GM18867 (cell line): ENCODE data around the gene CITED2.
"Not testable (repeated sequence)": the region's sequence is repeated elsewhere in the genome, so short reads cannot be mapped to it uniquely, and the experiment has no call there.

Experiments used
- ATAC-seq: cut with Tn5 transposase; IDR thresholded peaks from one replicate; pipeline ENCODE4 v1.9.1; 2021; ENCODE audit warnings: mild to moderate bottlenecking, moderate library complexity; ENCODE audit not compliant: unreplicated experiment

The CITED2 gene, protein sequence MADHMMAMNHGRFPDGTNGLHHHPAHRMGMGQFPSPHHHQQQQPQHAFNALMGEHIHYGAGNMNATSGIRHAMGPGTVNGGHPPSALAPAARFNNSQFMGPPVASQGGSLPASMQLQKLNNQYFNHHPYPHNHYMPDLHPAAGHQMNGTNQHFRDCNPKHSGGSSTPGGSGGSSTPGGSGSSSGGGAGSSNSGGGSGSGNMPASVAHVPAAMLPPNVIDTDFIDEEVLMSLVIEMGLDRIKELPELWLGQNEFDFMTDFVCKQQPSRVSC

DNA sequence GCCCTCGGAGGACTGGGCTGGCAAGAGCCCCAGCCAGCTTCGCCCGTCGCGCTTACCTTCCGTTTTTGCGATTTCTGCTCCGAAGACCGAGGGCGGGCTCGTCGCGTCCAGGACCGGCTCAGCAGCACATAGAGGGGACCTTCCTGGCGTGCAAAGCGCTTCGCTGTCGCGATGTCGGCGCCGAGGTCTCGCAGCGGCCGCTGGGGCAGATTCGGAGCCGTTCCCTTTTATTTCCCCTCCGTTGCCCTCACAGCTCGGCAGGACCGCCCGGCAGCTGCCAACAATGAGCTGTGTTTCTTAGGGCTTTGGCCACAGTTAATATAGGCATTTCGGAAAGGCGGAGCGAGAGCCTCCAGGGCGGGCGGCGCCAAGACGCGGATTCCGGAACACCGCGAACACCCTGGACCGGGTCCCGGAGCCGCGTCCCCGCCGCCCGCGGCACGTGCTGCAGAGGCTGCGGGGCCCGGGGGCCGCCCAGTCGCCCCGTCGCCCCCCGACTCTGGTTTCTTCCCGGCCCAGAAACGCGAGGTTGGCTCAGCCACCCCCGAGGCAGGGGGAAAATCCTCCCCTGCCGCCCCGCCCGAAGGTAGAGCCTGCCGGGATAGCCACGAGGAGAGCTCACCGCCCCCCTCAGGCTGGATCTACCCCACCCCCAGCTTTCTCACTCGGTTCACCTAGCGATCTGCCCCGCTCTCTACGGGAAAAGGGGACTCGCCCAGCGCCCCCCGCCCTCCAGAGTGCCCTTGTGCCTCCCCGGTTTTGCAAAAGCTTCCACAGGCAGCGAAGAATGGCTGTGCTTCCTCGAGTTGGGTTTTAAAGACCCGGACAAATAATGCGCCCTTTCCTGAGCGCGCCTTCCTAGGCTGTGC lies at the start of gene CITED2:
Gene CITED2 (minus strand): TSS at position 292 of the 869 bp plus-strand sequence. CDS start 704 bp downstream, outside the sequence.
- peak; percentile 69 for ATAC-seq

DNA sequence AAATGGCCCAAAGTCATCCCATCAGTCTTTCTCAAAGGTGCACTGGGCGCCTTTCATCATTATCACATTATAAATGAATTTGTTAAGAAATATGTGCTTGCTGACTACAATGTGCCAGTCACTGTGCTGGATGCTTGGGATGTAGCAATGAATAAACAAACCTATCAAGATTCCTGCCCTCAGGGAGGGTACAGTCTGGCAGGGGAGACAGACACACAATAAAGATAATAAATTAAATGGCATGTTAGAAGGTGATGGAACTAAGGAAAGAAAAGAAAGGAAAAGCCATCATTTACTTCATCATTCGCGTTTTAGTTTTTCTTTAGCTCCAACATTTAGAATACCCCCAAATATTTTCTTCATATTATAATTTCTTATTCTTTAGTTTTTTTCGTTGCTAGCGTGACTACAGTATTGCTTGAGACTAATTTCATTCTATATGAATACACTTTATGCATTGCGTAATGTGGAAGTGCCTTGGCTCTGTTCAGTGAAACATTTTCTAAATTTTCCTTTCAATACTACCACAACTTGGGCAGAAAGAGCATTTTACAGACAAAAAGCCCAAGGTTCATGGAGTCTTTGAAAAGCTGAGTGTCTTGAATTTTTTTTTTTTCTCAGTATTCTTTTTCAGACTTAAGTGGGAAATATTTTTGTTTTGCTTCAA lies 48.7 kb upstream of the CITED2 start:
- ATAC-seq = no peak

DNA sequence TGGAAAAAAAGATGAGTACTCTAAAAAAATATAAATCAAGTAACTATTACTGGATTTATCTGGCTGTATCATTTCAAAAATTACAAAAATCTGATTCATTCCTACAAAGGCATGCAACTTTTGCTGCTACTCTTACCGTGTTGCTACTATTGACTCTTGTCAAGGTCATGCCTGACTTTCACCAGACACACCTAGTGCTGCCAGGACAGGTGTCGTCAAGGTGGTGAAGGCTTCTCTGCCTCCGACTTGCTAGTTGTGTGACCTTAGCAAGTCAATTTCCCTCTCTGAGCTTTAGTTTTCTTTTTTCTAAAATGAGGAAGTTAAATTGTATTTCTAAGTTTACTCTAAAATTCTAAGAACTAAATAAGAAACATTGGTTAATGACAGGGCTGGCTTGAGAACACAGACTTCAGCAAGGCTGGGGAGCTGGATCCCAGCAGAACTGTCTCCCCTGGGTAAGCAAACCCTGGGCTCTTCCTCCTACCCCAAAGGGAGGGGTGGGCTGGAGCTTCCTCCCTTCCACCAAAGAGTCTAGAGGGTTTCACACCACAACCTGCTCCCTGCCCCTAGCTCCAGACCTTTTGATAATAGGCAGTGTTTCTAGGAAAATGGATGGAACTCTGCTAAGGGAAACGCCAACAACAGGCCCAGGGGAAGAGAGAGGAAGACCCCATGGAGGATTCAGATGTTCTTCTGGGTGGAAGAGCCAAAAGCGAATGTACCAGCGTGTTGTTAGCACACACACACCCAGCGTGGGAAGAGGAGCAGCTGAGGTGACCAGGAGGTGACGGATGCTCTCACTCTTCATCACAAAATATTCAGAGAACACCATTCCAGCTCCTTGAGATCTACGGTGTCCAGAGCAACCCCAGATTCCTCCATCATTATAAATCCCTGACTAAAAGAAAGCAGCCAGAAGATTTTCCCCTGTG lies 47.9 kb upstream of the CITED2 start:
- no peak for ATAC-seq

DNA sequence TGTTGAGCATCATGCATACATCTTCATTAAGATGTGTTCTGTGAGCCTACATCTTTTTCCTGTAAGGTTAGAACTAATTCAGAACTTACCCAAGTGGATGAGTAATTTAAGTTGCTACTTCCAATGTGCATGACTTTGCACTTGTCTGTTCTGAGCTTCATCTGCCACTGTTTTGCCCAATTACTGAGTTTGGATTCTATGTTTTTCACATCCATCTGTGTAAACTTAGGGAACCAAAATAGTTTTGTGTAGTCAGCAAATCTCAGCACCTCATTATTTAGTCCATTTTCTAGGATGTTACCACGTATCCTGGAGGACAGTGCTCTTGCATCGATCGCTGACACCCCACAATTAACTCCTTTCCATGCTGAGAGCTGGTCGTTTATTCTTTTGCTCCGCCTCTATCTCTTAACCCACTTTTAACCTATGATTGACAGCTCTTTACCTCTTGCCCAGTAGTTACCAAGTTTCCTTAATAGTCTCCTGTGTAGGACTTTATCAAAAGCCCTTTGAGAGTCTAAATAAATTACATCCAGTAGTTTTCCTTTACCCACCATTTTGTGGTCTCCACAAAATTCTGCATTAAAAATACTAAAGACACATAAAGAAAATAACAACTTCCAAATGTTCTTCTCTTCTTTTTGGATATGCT lies 44.2 kb upstream of the CITED2 start:
- ATAC-seq = no peak

DNA sequence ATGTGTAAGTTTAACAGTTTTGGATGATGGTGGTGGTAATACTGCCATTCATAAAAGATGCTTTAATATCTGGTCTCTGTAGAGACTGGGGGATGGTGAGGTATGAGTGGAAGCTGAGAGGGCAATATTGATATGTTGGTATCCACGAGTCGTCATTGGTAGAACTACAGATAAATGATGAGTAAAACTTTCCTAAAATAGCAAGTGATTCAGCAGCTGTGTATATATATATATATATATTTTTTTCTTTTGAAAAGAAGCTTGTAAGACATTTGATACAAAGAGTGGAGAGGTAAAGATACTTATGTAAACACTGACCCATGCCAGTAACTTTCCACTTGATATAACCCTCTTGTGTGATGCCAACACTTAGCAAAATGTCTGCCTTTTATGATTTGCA lies 41.7 kb upstream of the CITED2 start:
- no peak for ATAC-seq

DNA sequence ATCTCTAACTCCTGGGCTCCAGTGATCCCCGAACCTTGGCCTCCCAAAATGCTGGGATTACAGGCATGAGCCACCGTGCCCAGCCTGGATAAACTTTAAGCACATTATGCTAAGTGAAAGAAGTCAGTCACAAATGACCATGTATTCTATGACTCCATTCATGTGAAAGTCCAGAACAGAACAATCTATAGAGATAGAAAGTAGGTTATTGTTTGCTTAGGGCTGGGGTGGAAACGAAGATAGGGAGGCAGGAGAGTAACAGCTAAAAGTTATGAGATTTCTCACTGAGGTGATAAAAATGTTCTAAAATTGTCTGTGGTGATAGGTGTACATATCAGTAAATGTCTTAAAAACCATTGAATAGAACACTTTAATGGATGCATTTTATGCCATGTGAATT lies 40.9 kb upstream of the CITED2 start:
- no peak for ATAC-seq

DNA sequence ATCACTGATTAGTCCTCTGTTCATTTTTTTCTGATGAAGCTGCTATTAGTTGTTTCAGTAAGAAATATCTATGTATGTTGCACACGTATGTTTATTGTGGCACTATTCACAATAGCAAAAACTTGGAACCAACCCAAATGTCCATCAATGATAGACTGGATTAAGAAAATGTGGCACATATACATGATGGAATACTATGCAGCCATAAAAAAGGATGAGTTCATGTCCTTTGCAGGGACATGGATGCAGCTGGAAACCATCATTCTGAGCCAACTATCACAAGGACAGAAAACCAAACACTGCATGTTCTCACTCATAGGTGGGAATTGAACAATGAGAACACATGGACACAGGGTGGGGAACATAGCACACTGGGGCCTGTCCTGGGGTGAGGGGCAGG lies 37.7 kb upstream of the CITED2 start:
- ATAC-seq = not testable (repeated sequence)

DNA sequence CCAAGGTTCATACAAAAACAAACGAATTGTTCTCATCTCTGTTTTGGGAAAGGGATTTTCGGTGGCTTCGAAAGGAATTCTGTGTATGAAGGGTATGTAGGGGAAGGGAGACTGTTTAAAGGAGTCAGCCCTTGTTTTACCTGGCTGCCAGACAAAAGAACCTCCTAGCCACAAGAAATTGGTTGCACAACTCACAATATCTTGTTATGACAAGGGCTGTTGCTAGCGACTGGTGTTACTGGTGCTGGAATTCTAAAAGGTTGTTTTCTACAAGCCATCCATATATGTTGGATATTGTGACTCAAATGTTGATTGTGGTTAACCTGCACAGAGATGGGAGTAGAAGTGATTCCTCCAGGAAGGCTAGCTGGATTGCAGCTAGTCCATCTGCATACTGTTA lies 34.6 kb upstream of the CITED2 start:
- no peak for ATAC-seq

DNA sequence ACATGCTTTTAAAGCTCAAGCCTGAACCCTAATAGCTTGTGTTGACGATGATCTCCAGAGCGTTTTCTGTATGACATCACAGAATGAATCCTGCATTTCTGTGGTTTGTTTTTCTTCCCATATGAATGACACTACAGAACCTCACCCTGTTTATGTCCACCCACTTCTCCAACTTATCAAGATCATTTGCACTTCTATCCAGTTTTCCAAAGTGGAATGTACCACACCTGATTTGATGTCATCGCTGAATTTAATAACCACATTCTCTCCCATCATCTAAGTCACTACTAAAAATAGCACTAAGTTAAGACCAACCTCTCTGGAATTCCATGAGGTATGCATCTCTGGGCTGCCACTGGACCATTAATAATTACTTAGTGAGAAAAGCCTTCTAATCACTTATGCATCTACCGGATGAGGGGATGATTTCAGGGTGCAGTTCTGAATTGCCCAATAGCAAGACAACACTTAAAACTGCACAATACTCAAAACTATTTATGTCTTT lies 33.3 kb upstream of the CITED2 start:
- no peak for ATAC-seq

DNA sequence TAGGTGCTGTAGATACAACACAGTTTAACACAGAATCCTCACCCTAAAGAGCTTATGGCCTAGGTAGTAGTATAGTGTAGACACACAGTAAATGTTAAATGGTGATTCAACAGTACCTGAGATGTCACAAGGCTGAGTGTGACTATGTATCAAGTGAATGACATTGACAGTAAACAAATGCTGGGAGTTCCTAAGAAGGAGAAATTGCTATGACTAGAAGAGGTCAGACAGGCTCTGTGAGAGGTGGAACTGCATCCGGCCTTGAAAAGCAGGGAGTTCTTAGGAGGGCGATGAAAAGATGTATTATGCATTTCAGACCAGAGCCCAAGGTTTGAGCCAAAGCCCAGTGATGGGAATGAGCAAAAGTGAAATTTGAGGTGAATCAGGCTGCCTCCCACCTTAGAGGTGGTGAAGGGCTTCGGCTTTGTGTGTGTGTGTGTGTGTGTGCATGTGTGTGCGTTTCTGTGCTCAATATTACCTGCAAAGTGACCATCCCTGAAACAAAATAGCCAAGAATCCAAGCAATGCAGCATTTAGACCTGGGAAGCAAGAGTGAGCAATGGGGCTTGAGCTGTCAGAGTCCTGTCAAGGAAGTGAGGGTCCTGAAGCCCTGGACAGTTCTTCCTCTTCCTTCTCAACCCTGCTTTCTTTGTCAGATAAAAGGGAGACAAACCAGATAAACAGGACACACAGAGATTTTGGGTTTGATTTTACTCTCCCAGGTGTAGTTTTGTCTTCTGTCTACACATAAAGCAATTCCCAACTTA lies 32.3 kb upstream of the CITED2 start:
- ATAC-seq = no peak

DNA sequence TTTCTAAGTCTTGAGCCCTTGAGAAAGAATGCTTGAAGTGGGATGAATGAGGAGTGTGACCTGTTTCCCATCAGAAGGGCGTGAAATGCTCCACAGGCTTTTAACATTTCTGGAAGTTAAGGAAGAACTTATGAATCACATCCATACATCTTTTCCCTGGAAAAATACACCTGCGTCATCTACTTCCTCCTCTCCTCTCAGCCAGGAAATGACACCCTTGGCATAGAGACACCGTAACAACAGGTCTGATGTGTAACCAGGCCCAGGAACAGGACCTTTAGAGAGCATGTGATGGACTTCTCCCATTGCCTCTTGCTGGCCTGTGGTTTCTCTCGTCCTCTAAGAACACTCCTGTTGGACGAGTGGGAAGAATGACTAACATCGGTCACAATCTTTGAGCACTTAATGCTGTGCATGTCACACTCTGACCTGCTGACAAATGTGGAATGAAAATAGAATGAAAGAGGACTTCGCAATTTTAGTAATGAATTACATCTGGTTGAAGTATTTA lies 28.5 kb upstream of the CITED2 start:
- ATAC-seq = no peak

DNA sequence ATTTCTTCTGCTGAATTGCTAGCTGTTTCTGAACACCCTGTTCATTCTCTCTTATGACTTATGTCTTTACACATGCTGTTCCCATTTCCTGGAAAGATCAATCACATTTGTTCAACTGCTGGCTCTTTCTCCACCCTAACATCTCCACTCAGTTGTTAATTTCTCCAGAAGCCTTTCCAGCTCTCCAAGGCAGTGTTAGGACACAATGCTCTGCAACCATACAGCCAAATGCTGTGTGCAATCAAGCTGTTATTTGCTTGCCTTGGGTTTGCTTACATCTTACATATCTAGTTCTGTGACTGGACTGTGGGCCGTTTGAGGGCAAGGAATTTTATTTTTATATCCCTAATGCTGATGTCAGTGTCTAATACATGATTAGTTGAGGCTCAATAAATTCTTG lies 24.2 kb upstream of the CITED2 start:
- no peak for ATAC-seq

DNA sequence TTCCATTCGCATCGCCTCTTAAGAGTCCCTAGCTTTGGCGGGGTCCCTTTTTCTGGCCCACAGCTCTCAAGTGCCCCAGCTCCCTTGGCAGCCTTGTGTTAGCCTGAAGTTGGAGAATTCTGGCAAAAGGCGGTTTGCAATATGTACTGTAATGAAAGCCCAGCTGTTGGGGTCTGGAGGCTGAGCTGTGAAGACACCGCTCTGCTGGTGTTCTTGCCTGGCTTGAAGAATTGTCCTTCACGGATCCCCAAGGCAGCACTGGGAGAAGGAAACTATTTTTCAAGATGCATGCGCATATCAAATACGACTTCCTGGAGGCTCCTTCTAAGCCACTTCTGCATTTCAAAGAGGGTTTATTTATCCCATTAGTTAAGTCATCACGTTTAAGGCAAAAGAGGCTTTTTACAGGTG lies 21.4 kb upstream of the CITED2 start:
- no peak for ATAC-seq

DNA sequence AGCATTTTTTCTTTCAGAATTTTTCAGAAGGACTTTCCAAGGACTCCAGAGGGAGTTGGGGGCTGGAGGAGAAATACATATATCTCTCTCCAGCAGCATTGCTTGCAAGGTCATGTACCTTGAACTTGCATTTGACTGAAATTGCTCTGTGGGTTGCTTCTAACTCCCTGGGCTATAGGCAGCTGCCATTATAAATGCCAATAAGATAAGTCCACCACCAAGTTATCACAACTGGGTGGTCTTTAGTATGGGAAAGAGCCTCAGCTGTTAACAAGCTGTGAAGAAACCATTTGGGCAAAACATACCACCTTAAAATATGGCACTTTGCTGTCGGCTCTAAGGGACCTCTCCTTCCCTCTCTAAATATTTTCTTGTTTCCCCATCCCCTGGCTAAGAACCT lies 20.9 kb upstream of the CITED2 start:
- no peak for ATAC-seq

DNA sequence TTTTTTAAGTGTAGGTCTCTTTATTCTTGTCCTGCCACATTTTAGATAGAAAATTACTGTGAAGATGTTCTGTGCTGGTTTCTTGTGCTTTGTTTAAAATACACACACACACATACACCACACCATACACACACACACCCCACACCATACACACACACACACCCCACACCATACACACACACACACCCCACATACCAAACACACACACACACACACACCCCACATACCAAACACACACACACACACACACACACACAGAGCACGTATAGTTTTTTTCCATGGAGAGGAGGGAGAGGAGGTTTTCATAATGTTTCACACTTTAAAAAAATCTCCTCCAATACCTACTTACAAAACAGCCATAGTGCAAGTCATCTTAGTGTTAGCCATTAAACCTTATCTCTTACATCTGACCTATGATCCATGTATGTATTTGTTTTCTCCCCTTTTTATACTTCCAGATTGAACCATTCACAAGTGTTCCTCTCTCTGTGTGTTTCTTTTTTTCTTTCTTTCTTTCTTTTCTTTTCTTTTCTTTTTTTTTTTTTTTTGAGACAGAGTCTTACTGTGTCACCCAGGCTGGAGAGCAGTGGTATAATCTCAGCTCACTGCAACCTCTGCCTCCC lies 19.7 kb upstream of the CITED2 start:
- no peak for ATAC-seq

DNA sequence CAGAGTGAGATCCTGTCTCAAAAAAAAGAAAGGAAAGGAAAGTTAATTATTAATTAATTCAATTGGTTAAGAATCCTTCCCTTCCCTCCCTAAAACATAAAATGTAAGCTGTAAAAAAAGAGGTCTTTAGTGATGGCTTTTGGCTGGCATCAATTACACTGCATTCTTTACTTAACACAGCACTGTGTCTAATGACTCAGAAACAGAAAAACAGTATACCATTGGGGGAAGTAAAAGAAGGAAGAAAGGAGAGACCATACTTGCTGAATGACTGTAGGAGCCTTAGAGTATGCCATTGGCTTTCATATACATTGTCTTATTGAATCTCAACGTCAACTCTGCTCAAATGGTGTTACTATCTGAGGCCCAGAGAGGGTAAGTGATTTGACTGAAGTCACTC lies 18.3 kb upstream of the CITED2 start:
- ATAC-seq = peak; percentile 96

DNA sequence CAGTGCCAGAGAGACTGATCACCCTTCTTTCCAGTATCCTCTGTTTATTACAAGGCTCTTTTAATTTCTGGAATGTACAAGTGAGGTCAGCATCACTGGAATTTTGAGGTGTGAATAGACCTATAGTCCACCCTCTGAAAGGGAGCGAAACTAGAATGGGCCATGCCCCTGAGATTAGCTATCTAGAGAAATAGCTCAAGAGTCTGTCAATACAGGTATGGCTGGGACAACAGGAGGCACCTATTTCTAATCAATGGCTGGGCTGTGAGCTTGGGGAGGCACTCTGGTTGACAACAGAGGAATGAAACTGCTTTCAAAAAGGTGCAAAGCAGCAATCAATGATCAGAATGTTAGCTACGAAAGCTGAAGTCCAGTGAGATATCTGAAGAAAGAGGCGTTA lies 17.3 kb upstream of the CITED2 start:
- no peak for ATAC-seq

DNA sequence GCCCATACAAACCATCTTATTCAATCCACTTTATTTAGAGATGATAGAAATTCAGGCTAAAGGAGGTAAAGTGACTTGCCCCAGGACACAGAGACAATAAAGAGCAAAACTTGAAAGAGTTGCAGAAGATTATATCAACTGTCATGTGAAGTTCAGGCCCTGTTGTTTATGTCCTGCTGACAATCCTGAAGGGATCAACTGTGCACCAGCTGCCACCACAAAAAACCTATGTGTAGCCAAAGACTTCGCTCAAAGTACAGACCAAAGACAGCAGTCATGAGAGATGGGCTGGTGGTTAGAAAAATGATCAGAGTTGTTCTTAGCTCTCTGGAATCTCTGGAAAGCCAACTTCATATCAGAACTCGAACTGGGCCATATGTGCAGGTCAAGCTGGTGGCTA lies 16.0 kb upstream of the CITED2 start:
- ATAC-seq = no peak

DNA sequence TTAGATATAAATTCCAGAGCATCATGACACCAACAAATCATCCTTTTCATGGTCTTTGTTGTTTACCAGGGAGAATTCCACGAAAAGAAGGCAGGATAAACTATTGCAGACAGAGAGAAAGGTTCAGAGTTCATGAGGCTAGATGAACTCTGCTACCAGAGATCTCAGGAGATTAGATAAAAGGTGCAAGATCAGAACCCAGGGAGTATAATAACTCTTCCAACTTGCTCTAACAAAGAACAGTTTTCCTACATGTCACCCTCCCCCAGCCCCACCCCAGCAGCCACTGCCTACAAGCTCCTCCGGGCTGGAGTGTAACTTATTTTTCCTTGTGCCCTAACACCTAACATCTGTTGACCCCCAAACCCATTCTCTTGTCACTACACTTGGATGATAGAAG lies 13.9 kb upstream of the CITED2 start:
- no peak for ATAC-seq
